Esophagus squamous epithelium (tissue), 4 donors: ENCODE results near the gene SMYD4.

Experiments
- POLR2A ChIP-seq, 4 donors: fragments of 450-650 bp; IDR thresholded peaks; one replicate each; pipeline ENCODE4 v1.6.1; 2017; ENCODE audit warnings: antibody characterized with exemption in 4 of 4, mild to moderate bottlenecking in 4 of 4, moderate library complexity in 3 of 4
- TF ChIP-seq, protein P1 (sequence below), 6 experiments: fragments of 450-650 bp in 4 of 6; fragments of 200-600 bp in 2 of 6; sonication (generic) in 2 of 6; IDR thresholded peaks; one replicate each; pipeline ENCODE4 v1.5.1; 2016 to 2019; ENCODE audit warnings: antibody characterized with exemption in 6 of 6, mild to moderate bottlenecking in 4 of 6, moderate library complexity in 4 of 6

DNA sequence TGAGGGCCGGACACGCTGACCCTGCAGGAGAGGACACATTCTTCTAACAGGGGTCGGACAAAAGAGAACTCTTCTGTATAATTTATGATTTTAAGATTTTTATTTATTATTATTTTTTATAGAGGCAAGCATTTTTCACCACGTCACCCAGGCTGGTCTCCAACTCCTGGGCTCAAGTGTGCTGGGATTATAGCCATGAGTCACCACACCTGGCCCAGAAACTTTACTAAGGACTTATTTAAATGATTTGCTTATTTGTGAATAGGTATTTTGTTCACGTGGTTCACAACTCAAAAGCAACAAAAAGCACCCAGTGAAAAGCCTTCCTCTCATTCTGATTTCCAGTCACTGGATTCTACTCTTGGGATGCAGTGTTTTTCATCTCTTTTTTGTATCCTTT is 70.2 kb downstream of the SMYD4 start:
- TF ChIP-seq, protein P1, sequence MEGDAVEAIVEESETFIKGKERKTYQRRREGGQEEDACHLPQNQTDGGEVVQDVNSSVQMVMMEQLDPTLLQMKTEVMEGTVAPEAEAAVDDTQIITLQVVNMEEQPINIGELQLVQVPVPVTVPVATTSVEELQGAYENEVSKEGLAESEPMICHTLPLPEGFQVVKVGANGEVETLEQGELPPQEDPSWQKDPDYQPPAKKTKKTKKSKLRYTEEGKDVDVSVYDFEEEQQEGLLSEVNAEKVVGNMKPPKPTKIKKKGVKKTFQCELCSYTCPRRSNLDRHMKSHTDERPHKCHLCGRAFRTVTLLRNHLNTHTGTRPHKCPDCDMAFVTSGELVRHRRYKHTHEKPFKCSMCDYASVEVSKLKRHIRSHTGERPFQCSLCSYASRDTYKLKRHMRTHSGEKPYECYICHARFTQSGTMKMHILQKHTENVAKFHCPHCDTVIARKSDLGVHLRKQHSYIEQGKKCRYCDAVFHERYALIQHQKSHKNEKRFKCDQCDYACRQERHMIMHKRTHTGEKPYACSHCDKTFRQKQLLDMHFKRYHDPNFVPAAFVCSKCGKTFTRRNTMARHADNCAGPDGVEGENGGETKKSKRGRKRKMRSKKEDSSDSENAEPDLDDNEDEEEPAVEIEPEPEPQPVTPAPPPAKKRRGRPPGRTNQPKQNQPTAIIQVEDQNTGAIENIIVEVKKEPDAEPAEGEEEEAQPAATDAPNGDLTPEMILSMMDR (IDR thresholded peaks at IDR 0.05), result no peak
- no peak for TF ChIP-seq POLR2A (IDR thresholded peaks at IDR 0.05)
